C4-2B (cell line): ENCODE measurements around the gene FAM83G.

Experiments used
- CTCF ChIP-seq: fragments of 450-650 bp; conservative IDR thresholded peaks from 2 replicates; pipeline ENCODE4 v1.5.1; 2017; ENCODE audit warnings: mild to moderate bottlenecking
- ZFX ChIP-seq: fragments of 450-650 bp; IDR thresholded peaks from 2 replicates; pipeline ENCODE4 v1.6.1; 2017

- TF ChIP-seq CTCF (no peak), ZFX (no peak)
These were observed 18.8 kb upstream of the FAM83G start for GRCh38 chr17:19023209-19023999.
